Measurements from ENCODE around the gene MICU1. TPM values are rescaled to one million over a fixed set of nuclear protein-coding genes. Genes with fewer than 3 reads are reported as not detected.
A peak's percentile ranks its signal among the peaks of the same experiment; 100 is the strongest.
"Not testable (repeated sequence)": the region's sequence is repeated elsewhere in the genome, so short reads cannot be mapped to it uniquely, and the experiment has no call there.

MICU1 gene
- total RNA-seq, 1 donor from 2014 or later = 43.7 TPM

- no peak for DNase-seq (ENCODE audit: low spot score)
Observed at GRCh38 chr10:72353028-72353964, 272.6 kb downstream of the MICU1 start.

DNA sequence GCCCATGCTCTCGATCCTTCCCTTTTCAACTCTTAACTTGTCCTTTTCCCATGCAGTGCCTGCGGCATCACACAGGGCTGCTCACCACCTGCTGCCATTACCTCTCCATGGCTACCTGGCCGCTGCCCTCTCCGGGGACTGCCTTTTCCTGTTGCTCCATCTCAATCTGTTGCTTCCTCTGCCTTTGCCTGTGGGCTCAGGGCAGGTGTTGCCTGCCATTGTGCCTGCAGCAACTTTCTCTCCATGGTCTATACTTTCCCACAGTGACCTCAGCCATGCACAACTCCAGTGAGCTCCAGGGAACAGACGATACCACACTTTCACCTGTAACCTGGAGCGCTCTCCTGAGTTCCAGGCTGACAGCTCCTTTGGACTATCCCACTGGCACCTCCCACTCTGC, 274.4 kb downstream of the MICU1 start:
- DNase-seq (ENCODE audit: low spot score) = no peak

- DNase-seq (ENCODE audit: low spot score) = no peak
Observed at GRCh38 chr10:72349438-72349837, 276.4 kb downstream of the MICU1 start.

DNA sequence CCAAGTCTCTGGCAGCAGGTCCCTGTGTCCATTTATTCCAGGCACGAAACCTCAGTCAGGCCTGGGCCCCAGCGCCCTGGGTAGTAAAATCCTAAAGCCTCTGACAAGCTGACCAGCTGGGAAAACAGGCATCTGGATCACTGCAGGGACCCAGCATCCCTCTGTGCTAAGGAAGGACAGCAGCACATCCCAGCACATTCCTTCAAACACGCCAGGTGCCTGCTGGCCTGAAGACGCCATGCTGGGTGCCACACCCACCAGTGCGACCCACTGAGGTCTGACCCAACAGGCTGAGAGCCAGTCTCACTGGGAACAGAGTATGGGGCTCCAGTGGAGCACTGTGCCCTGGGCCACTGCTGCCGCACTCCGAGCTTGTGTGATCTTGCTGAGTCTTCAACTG, 277.6 kb downstream of the MICU1 start:
- DNase-seq (ENCODE audit: low spot score) = no peak

- DNase-seq (ENCODE audit: low spot score) = not testable (repeated sequence)
Observed at GRCh38 chr10:72346117-72346516, 279.8 kb downstream of the MICU1 start.

- no peak for DNase-seq (ENCODE audit: low spot score)
Observed at GRCh38 chr10:72344932-72345331, 280.9 kb downstream of the MICU1 start.

- DNase-seq (ENCODE audit: low spot score) = no peak
Observed at GRCh38 chr10:72342911-72343310, 283.0 kb downstream of the MICU1 start.

- no peak for DNase-seq (ENCODE audit: low spot score)
Observed at GRCh38 chr10:72340510-72341261, 285.2 kb downstream of the MICU1 start.

DNA sequence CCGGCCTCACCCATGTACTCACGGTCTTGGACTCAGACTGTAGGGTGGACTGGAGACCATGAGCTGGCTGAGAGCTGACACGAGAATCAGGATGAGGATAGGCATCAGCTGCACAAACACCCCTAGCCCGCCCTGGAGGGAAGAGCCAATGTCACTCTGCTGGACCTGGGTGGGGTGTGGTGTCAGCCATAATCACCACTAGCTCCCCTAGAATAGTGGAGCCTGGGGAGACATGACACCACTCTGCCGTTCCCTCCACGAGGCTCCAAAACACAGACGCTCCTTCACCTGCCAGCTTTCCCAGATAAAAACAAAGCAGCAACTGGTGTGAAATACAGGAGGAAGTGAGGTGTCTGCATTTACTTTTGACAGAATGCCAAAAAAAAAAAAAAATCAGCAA, 287.7 kb downstream of the MICU1 start:
- no peak for DNase-seq (ENCODE audit: low spot score)

DNA sequence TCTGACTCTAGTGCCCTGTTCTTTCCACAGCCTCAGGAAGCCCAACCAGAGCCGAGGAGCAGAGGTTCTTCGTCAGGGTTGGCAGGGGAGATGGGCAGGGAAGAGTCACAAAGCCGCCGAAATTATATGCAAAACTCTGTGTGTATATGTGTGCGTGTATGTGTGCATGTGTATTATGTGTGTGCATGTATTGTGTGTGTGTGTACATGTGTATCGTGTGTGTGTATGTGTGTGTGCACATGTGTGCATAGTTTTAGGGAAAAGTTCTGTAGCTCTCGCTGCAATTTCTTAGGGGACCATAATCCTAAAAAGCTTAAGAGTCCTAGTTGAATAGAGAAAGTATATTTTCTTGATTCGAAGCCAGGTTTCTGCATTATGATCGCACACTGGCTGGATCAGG, 288.2 kb downstream of the MICU1 start:
- DNase-seq (ENCODE audit: low spot score) = no peak

- no peak for DNase-seq (ENCODE audit: low spot score)
Observed at GRCh38 chr10:72337039-72337629, 288.7 kb downstream of the MICU1 start.

GRCh38 chr10:72336259-72337038, 289.4 kb downstream of the MICU1 start:
- DNase-seq (ENCODE audit: low spot score) = no peak

GRCh38 chr10:72335394-72336258, 290.3 kb downstream of the MICU1 start:
- DNase-seq (ENCODE audit: low spot score) = no peak

DNA sequence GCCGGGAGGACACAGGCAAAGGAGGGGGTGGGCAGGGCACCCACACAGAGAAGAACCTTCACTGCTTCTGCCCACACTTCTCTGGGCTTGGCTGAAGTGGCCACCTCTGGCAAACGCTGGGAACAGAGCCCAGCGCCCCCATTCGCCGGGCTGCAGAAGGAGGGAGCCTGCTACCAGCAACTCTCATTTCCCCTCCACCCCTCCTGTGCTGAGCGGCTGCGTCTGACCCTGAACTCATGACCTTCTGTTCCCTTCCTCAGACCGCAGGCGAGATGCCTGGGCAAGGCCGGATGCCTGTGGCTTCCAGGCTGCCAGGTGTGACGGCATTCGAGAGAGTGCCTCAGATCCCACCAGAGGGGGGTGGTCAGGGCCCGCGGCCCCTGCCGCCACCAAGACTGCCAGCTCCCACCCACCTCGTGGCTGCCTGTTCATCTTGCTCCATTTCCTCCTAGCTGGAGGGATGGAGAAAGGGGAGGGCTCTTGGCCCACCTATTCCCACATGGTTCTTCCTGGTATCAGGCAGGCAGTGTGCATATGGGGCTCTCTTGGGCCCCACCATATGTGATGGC, 291.0 kb downstream of the MICU1 start:
- DNase-seq (ENCODE audit: low spot score) = peak; percentile 94

DNA sequence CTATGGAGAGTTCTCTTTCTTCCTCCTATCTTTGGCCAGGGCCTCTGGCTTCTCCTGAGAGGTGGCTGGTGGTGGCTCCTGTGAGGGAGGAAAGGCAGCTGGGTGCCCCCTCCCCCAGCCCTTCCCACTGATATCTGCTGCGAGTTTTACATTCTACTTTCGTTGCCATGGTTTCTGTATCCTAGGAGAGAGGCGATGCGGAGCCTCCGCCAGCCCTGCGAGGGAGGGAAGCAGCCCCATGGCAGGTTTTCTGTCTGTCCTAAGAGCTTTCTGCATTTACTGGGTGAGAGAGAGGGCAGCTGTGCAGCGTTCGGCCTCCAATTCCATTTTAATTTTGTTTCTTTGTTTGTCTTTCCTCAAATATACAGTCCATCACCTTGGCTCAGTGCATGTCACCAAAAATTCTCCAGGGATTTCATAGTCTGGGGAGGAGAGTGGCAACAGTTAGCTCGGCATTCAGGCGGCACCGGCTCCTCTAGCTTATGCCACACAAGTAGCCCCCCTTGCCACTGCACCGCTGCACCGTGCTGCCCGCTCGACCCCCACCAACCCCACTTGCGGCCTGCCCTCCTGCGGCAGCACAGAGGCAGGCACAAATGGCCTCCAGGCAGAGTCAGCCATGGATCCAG, 291.6 kb downstream of the MICU1 start:
- DNase-seq (ENCODE audit: low spot score) = no peak

- DNase-seq (ENCODE audit: low spot score) = no peak
Observed at GRCh38 chr10:72333112-72334015, 292.5 kb downstream of the MICU1 start.

- DNase-seq (ENCODE audit: low spot score) = no peak
Observed at GRCh38 chr10:72332423-72333111, 293.3 kb downstream of the MICU1 start.
